ENCODE measurements around the gene GPC5. TPM values are rescaled to one million over a fixed set of nuclear protein-coding genes. Genes with fewer than 3 reads are reported as not detected.

GPC5 gene
- total RNA-seq, 1 experiment from 2014 or later: 0.15 TPM

DNA sequence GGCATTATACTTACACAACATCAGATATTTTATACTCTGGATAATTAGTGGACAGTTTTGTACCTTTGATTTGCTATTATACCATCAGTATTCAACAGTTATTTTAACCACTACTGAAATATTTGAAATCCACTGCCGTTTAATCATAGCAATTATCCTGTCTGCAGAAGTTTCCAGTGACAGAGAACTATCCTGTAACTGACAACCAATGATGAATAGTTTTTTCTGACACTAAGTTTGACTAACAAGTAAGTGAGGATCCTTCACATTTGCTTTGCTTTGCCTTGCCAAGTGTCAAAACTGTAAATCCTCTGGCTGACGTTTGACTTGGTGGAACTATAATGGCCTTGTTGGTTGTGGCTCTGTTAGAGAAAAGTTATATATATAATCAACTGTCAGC is 410.7 kb downstream of the GPC5 start:
- TF ChIP-seq, protein P1, sequence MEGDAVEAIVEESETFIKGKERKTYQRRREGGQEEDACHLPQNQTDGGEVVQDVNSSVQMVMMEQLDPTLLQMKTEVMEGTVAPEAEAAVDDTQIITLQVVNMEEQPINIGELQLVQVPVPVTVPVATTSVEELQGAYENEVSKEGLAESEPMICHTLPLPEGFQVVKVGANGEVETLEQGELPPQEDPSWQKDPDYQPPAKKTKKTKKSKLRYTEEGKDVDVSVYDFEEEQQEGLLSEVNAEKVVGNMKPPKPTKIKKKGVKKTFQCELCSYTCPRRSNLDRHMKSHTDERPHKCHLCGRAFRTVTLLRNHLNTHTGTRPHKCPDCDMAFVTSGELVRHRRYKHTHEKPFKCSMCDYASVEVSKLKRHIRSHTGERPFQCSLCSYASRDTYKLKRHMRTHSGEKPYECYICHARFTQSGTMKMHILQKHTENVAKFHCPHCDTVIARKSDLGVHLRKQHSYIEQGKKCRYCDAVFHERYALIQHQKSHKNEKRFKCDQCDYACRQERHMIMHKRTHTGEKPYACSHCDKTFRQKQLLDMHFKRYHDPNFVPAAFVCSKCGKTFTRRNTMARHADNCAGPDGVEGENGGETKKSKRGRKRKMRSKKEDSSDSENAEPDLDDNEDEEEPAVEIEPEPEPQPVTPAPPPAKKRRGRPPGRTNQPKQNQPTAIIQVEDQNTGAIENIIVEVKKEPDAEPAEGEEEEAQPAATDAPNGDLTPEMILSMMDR (conservative IDR thresholded peaks at IDR 0.05): no peak
- Histone ChIP-seq H3K9ac (ENCODE audit: extremely low read depth, insufficient read length, low read length) (no peak overlapping the region), H4K8ac (replicated peaks; ENCODE audit: insufficient read length, low read depth, low read length) (no peak overlapping the region), H3K79me1 (ENCODE audit: insufficient read depth, low read depth, low read length, poor library complexity, severe bottlenecking) (no peaks in the 10 kb centered on the region), H3K14ac (ENCODE audit: insufficient read depth, low read length) (no peak overlapping the region), H3K56ac (ENCODE audit: insufficient read length, low read depth, low read length) (no peak overlapping the region), H3K79me2 (ENCODE audit: insufficient read depth, low read length) (no peaks in the 10 kb centered on the region), H2BK20ac (ENCODE audit: low read depth, low read length, poor library complexity, severe bottlenecking) (no peak overlapping the region), H2BK15ac (ENCODE audit: low read depth, low read length) (no peak overlapping the region), H2BK12ac (ENCODE audit: insufficient read length, low read depth, low read length) (no peak overlapping the region), H4K91ac (ENCODE audit: insufficient read length, low read depth, low read length) (no peak overlapping the region), H2BK5ac (ENCODE audit: insufficient read length, low read length) (no peak overlapping the region), H3K23me2 (ENCODE audit: insufficient read length, low read depth, low read length, poor library complexity, severe bottlenecking) (no peaks in the 10 kb centered on the region), H3K4ac (ENCODE audit: low read depth, low read length) (no peak overlapping the region), H3K18ac (ENCODE audit: insufficient read length, low read depth, low read length) (no peak overlapping the region), H4K20me1 (ENCODE audit: control insufficient read depth, insufficient read depth, insufficient read length) (no peaks in the 10 kb centered on the region), H3K4me2 (ENCODE audit: insufficient read depth, insufficient read length, low read length) (no peak overlapping the region), H3K23ac (ENCODE audit: insufficient read length, low read depth, low read length) (no peak overlapping the region), H3K27ac (ENCODE audit: insufficient read length, low read depth, low read length) (no peak overlapping the region), H3T11ph (ENCODE audit: low read length) (no peak overlapping the region), H4K5ac (ENCODE audit: insufficient read length, low read depth, low read length) (no peak overlapping the region), H2AFZ (ENCODE audit: low read length) (no peak overlapping the region), H2BK120ac (ENCODE audit: low read depth, low read length, poor library complexity, severe bottlenecking) (no peak overlapping the region), H3K4me1 (ENCODE audit: insufficient read depth, low read length) (peaks cover 7% of the 10 kb centered on the region; the same call in 1 of the 2 replicates), H2AK5ac (ENCODE audit: insufficient read length, low read length) (no peak overlapping the region), H3K9me3 (ENCODE audit: control insufficient read depth, low read depth, low read length) (no peaks in the 10 kb centered on the region), H3K27me3 (ENCODE audit: insufficient read depth, low read length) (no peaks in the 10 kb centered on the region)
- no peaks in the 10 kb centered on the region for H3K27me3 Mint-ChIP-seq (ENCODE audit: low read depth)
- H3K4me1 Mint-ChIP-seq: peaks cover 18 to 40% of the 10 kb centered on the region in 2 experiments
- no peak for DNase-seq
- no CpG with 5 or more reads among the region's 2 CpGs for WGBS (ENCODE audit: extremely low coverage, insufficient read length, low lambda C conversion rate)
- H3K4me3 Mint-ChIP-seq: no peak overlapping the region
- H3K36me3 Mint-ChIP-seq (ENCODE audit: insufficient read depth in 1 of 3, low read depth in 3 of 3): no peaks in the 10 kb centered on the region
- H3K9me3 Mint-ChIP-seq: no peaks in the 10 kb centered on the region
- H3K27ac Mint-ChIP-seq: no peak overlapping the region

All from H9 (cell line).